Activated naive CD4-positive, alpha-beta T cell treated with anti-CD3 and anti-CD28 coated beads, Interleukin-2, amount 50 U/mL, for 16 hours (primary cell): ENCODE results near the gene SCP2D1.
"Not testable (repeated sequence)": the region's sequence is repeated elsewhere in the genome, so short reads cannot be mapped to it uniquely, and the experiment has no call there.

Experiments used
- DNase-seq: peaks from one replicate; pipeline ENCODE4 v3.0.0-alpha.2; 2020

Gene SCP2D1

DNA sequence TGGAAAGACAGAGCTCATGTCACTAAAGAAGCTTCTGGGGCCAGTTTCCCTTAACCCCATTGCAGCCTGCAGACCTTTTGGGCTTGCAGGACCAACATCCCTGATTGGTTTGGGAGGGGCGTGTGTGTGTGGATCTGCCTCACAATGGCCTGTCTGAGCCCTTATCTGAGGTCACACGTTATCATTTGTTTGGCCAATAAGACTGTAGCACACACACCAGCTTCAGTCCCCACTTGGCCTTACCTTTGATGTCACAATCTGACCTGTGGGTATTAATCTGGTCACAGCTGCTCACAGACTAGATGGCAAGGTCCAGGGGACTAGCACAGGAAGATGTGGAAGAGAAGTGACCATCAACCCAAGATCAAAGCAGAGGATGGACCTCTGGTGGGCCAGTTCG is at the start of gene SCP2D1:
TSS of gene SCP2D1 (plus strand) at position 301 of the 400 bp plus-strand sequence. CDS start at position 334, 33 bp downstream.
- DNase-seq = no peak

DNA sequence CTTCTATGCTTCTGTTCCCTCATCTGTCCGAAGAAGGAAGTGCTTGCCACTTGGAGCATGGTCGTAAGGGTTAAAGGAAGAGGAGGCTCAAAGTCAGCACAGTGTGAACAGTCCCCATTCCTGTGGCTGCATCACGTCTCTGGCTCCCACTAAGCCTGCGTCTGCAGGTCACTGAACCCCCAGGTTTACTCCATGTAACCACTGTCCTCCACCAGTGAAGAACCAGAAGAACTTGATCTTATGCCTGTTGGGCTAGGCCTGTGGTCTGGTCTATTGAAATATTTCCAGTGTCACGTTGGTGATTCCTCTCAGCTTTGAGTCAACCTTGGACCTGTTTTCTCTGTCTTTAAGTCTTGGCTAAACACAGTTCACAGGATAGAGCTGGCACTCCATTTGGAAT is 45.9 kb upstream of the SCP2D1 start:
- no peak for DNase-seq

DNA sequence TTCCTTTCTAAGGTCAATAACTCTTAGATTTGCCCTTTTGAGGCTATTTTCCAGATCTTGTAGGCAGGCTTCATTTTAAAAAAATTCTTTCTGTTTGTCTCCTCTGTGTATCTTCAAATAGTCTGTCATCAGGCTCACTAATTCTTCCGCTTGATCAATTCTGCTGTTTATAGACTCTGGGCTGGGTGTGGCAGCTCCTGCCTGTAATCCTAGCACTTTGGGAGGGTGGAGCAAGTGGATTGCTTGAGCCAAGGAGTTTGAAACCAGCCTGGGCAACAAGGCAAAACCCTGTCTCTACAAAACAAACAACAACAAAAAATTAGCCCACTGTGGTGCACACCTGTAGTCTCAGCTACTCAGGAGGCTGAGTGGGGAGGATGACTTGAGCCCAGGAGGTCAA is 40.0 kb upstream of the SCP2D1 start:
- no peak for DNase-seq

DNA sequence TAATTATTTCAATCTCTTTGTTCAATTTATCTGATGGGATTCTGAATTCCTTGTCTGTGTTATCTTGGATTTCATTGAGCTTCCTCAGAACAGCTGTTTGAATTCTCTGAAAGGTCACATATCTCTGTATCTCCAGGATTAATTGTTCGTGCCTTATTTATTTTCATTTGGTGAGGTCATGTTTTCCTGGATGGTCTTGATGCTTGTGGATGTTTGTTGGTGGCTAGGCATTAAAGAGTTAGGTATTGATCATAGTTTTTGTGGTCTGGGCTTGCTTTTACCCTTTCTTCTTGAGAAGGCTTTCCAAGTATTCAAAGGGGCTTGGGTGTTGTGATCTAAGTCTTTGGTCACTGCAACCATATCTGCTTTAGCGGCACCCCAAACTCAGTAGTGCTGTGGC is 39.4 kb upstream of the SCP2D1 start:
- DNase-seq = no peak

- DNase-seq = no peak
These were observed 38.0 kb upstream of the SCP2D1 start for GRCh38 chr20:18775633-18776032.

GRCh38 chr20:18778690-18779392 is 34.7 kb upstream of the SCP2D1 start:
- DNase-seq = no peak

DNA sequence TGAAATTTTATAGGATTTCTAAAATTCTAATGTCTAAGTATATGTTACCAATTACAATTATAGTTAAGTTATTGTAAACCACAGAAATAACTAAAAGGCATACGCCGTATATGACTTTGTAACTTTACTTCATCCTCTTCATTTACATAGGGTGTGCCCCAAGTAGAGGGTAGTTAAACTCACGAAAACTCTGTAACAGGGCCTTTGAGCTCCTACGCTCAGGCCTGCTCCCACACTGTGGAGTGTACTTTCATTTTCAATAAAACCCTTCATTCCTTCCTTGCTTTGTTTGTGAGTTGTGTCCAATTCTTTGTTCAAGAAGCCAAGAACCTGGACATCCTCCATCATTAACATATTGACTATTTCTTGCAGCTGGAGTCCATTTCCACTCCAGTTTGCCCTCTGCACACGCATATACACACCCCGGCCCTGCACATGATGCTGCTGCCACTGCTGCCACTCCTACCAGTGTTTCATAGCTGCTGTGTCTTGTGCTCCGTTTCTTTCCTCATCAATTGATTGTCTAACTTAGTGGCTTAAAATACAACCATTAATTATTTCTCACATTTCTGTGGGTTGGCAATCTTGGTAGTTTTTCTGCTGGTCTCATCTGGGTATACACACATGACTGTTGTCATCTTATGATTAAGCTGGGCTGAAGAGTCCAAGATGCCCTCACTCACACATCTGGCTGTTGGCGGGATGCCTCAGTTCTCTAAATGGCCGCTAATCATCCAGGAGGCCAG is 33.0 kb upstream of the SCP2D1 start:
- DNase-seq = no peak

DNA sequence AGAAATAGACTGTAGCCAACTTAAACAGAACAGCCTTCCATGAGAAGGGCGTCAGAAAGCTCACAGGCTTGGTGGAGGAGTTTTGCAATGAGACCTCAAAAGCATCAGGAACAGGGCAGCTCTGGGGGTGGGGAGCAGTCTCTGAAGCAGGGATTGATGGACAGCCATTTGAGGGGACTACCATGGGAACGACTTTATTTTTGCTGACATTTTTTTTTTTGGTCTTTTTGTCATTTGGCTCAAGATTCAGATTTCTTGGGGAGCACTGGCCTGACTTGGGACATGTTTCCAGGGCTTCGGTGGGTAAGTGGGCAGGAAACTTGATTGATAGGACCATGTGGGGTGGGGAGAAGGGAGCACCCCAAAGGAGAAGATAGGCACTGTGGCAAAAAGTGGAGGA is 32.1 kb upstream of the SCP2D1 start:
- DNase-seq = no peak

DNA sequence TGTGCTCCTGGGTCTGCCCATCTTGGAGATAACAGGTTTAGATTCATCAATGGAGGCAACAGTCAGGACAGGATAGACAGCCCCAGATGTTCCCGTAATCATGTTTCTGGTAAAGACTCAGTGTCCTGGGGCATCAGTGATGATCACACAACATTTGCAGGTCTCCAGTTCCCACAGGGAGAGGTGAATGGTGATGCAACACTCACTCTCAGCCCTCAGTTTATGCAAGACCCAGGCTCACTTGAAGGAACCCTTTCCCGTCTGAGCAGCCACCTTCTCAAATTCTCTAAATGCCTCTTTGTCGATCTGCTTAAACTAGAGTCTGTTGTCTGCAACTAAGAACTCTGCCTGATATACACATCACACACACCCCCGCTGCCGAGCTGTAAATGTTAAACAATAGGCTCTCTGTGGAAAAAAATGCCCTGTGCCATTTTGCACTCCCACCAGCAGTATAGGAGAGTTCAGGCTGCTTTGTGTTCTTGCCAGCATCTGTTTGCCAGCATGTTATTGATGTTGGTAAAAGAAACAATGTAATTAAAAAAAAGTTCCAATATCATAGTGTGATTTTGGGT is 30.1 kb upstream of the SCP2D1 start:
- DNase-seq = no peak

GRCh38 chr20:18787046-18787445 is 26.5 kb upstream of the SCP2D1 start:
- not testable (repeated sequence) for DNase-seq

DNA sequence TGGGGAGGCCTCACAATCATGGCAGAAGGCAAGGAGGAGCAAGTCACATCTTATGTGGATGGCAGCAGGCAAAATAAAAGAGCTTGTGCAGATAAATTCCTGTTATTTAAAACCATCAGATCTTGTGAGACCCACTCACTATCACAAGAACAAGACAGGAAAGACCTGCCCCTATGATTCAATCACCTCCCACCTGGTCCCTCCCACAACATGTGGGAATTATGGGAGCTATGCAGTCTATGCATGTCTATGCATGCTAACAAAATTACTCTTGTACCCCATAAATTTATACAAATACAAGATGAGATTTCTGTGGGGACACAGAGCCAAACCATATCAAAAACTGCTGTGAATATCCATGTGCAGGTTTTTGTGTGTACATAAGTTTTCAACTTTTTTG is 25.6 kb upstream of the SCP2D1 start:
- no peak for DNase-seq

- DNase-seq = no peak
These were observed 22.8 kb upstream of the SCP2D1 start for GRCh38 chr20:18790787-18791186.

- DNase-seq = peak; percentile 85
These were observed 19.8 kb upstream of the SCP2D1 start for GRCh38 chr20:18793625-18794427.

- DNase-seq = no peak
These were observed 19.2 kb upstream of the SCP2D1 start for GRCh38 chr20:18794428-18794787.

DNA sequence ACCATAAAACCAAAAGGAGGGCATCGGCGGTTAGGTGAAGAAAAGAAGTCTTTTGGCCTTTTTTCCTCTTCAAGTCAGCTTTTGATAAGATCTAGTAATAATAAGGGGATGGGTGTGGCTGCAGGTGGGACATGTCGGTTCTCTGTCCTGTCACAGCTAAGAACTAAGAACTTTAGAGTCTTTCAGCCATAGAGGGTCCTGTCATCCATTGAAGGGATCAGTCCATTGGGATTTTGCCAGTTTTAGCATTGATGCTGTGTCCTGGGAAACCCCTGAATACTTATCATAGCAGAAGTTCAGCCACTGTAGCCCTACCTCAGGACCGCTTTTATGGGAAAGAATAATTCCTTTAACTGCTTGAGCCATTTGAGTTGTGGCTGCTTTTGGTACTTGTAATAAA is 18.2 kb upstream of the SCP2D1 start:
- no peak for DNase-seq

GRCh38 chr20:18796282-18796833 is 17.2 kb upstream of the SCP2D1 start:
- DNase-seq = no peak

- no peak for DNase-seq
These were observed 12.1 kb upstream of the SCP2D1 start for GRCh38 chr20:18801516-18801915.

DNA sequence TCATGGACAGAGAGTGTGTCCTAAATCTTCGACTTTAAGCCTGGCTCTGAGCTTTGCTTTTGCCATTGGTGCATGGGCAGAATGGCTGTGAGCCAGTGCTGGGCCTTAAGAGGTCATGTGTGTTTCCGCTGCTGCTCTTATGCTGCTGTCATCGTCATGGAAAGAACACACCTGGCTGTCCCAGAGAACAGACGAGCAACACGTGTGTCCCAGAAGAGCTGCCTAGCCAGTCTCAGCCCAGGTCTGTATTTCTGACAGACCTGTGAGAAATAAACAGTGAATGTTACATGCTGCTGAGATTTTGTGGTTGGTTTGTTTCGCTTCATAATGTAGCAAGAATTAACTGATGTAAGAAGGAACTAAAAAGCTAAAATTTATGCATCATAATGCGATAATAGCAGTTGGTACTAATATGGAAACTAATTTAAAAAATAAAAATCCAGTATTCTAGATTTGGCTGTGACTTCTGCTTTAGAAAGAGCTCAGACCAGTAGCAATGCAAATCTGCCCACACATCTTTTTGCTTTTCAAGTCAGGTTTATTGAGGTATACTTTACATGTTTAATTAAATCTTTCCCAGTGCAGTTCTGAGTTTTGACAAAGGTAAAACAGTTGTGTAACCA is 11.5 kb upstream of the SCP2D1 start:
- no peak for DNase-seq

GRCh38 chr20:18805881-18806280 is 7.7 kb upstream of the SCP2D1 start:
- DNase-seq = no peak

DNA sequence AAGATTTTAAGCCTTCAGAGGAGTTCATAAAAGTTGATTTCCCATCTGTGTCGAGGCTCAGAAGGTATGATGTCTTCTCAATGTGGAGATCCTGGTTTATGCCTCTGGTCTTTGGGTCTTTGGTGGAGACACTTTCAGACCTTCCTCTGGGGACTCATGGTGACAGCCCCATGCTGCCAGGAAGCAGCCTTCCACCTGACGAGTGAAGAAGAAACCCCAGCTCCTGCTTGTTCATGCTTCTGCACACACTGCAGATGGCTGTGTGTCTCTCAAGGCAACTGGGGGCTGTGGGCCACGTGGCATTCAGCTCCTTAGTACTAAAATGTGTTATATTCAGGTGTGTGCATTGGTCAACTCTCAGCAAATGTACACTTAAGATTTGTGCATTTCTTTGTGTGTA is 4.9 kb upstream of the SCP2D1 start:
- no peak for DNase-seq

DNA sequence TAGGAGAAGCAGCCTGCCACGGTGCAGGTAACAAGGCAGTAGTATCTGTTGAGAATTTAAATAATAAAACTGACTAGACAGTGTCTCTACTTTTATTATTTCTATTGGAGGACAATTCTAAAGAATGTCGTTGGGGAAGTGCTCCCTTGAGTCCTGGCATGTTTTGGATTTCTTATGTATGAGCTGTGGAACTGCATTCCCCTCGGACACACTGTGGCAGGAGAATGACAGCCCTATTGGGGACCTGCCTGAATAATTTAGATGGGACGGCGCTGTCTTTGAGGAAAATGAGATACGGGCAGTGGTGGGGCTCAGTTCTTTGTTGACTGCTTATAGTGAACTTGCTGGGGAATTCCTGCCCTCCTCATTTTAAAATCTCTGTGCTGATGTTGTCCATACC is 2.4 kb upstream of the SCP2D1 start:
- DNase-seq = no peak

DNA sequence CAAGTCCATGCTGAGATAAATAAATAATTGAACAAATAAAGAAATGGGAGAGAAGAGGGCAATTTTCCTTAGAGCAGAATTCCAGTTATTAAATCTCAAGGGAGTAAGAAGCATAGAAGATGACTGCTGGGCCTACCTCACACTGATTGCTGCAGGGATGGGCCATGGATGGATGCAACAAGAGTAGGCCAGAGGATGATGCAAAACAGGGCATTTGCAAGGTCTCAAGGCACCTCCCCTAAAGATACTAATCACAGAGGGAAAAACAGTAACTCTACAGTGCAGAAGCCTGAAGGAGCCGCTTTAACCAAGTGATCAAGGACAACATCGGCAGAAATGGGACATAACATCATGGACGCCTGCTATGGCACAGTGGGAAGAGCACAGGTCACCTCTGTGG is 1.7 kb upstream of the SCP2D1 start:
- no peak for DNase-seq
